Motor neuron (in vitro differentiated cells): Measurements from ENCODE around the gene SLC45A1. TPM values are rescaled to one million over a fixed set of nuclear protein-coding genes. Genes with fewer than 3 reads are reported as not detected.
"Not testable (repeated sequence)": the region's sequence is repeated elsewhere in the genome, so short reads cannot be mapped to it uniquely, and the experiment has no call there.

Experiments used
- ATAC-seq, 8 experiments: fragments of 200-7000 bp; cut with Tn5 transposase; replicated peaks in 6 of 8; 2 replicates each; pipeline ENCODE4 v1.8.0; 2021; ENCODE audit warnings: mild to moderate bottlenecking in 8 of 8, moderate library complexity in 8 of 8
- H3K27ac ChIP-seq, 2 donors: fragments of 250-450 bp; sonication (Bioruptor Pico); 2 replicates each; pipeline ENCODE4 v1.9.0; 2021; ENCODE audit warnings: antibody characterized with exemption in 2 of 2, mild to moderate bottlenecking in 2 of 2, moderate library complexity in 1 of 2
- H3K4me1 ChIP-seq, 2 donors: fragments of 250-450 bp; sonication (Bioruptor Pico); replicated peaks in 1 of 2; 2 replicates each; pipeline ENCODE4 v1.6.1; 2021; ENCODE audit warnings: antibody characterized with exemption in 2 of 2, mild to moderate bottlenecking in 2 of 2, moderate library complexity in 1 of 2
- H3K4me3 ChIP-seq, 5 donors: fragments of 250-450 bp; sonication (Bioruptor Pico); 2 replicates each; pipeline ENCODE4 v1.9.0; 2021; ENCODE audit warnings: antibody characterized with exemption in 5 of 5, mild to moderate bottlenecking in 5 of 5, moderate library complexity in 4 of 5
- WGBS, 10 experiments: fragments of 450-650 bp; shearing (Covaris generic); methylation state at CpG; one replicate each; pipeline ENCODE4 v1.0.0; 2022; 5-methylcytosine and 5-hydroxymethylcytosine counted together
- in situ Hi-C, 9 experiments: fragments of 400-800 bp; cut with MboI; loops; one replicate each; pipeline ENCODE4 v1.15.0; 2021; ENCODE audit warnings: low sequenced_read_pairs in 9 of 9, low pct_unique_long_range_greater_than_20kb in 2 of 9; ENCODE audit not compliant: unreplicated experiment in 9 of 9
- total RNA-seq, 8 experiments: library from RNA; unstranded; fragments of 300-600 nt; gene quantifications; 2 replicates each; pipeline versions ENCODE4 v1.2.3 to v1.2.4, GENCODE V29; 2022

The SLC45A1 gene
- total RNA-seq, result 1 to 10 TPM in 5 of 8 experiments, under 1 TPM in 3; 0.17 to 8.4 (median 5.2) TPM

GRCh38 chr1:8317647-8318381, at the start of gene SLC45A1:
Gene SLC45A1 (plus strand): TSS chr1:8318114. CDS start chr1:8324330, 6,216 bp downstream.
- Histone ChIP-seq H3K4me1 (peaks cover 17 to 20% of the 10 kb centered on the region in 2 donors), H3K4me3 (peak within 1 kb of the TSS; percentile 43 to 77 (median 69)), H3K27ac (no peak within 1 kb of the TSS)
- 2 to 100% (median 40%) methylated on average over 1 to 29 of the region's 75 CpGs; no CpG with 5 or more reads in 2 of the 10 experiments for WGBS, 10 experiments
- in situ Hi-C loops, result loop anchor here (10.0 to 25.0 kb wide), 7 partner anchors 281 to 656 kb away; partner anchors contain the start of gene ERRFI1 (in 1 of the 9)
- ATAC-seq, result peak; percentile 84 to 89 (median 86)

- ATAC-seq, result no peak
- no peak overlapping the region for H3K27ac ChIP-seq
- H3K4me3 ChIP-seq, result no peak overlapping the region
- WGBS, 10 experiments, result 30 to 90% (median 68%) methylated on average over 3 to 4 of the region's 4 CpGs; no CpG with 5 or more reads in 2 of the 10 experiments
- in situ Hi-C loops, result no loop called here
- peaks cover 0 to 6% of the 10 kb centered on the region in 2 donors for H3K4me1 ChIP-seq
These were observed 44.9 kb upstream of the SLC45A1 start for GRCh38 chr1:8273036-8273435.

DNA sequence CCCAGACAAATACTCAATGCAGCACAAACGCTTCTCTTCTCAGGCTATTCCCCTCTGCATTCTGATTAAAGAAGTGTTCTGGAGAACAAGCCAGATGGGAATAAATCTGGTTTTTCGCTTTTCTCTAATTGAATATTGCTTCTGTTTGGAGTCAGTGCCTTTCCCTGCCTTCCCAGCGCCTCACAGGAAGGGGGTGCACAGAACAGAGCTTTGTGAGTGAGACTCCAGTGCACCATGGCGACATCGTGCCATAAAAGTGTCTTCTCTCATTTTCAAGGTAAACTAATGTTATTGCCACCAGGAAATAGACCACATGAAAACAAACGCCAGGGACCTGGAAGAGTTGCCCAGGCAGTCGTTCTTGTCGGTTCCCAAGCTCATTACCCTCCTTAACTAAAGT, 43.6 kb upstream of the SLC45A1 start:
- Histone ChIP-seq H3K4me3 (no peak overlapping the region), H3K4me1 (peaks cover 0 to 4% of the 10 kb centered on the region in 2 donors), H3K27ac (no peak overlapping the region)
- WGBS, 10 experiments, result 9 to 60% (median 45%) methylated on average over 1 to 8 of the region's 8 CpGs; no CpG with 5 or more reads in 1 of the 10 experiments
- peak in 2 of 8 experiments; percentile 49 to 74 for ATAC-seq
- in situ Hi-C loops, result no loop called here

- ATAC-seq, result no peak
- H3K27ac ChIP-seq, result no peak overlapping the region
- H3K4me3 ChIP-seq, result no peak overlapping the region
- H3K4me1 ChIP-seq, result peaks cover 0 to 4% of the 10 kb centered on the region in 2 donors
- in situ Hi-C loops, result no loop called here
- 67 to 92% (median 87%) methylated on average over 1 to 17 of the region's 21 CpGs; no CpG with 5 or more reads in 2 of the 10 experiments for WGBS, 10 experiments
These were observed 41.6 kb upstream of the SLC45A1 start for GRCh38 chr1:8276173-8276914.

DNA sequence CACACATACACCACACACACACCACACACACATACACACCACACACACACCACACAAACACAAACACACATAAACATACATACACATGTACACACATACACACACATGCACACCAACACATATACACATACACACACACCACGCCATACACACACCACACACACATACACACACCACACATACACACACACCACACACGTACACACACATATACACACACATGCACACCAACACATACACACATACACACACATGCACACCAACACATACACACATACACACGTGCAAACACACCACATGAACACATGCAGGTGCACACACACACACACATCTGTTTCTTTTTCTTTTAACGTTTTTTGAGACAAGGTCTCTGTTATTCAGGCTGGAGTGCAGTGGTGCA, 41.0 kb upstream of the SLC45A1 start:
- Histone ChIP-seq H3K4me1 (peaks cover 5 to 9% of the 10 kb centered on the region in 2 donors), H3K27ac (no peak overlapping the region), H3K4me3 (no peak overlapping the region)
- in situ Hi-C loops, result no loop called here
- ATAC-seq, result no peak
- WGBS, 10 experiments, result 0 to 100% (median 85%) methylated on average over 1 to 4 of the region's 4 CpGs; no CpG with 5 or more reads in 2 of the 10 experiments

DNA sequence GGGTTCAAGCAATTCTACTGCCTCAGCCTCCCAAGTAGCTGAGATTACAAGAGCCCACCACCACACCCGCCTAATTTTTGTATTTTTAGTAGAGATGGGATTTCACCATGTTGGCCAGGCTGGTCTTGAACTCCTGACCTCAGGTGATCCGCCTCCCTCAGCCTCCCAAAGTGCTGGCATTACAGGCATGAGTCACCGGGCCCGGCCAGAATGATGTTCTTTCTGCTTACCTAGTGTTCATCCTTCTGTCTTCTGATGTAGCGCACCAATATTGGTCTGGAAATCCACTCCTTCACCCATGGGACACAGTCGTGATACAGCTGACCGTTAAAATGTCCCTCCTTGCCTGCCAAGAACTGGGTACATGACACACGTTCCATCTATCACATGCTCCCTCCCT, 39.2 kb upstream of the SLC45A1 start:
- H3K27ac ChIP-seq, H3K4me3 ChIP-seq, ATAC-seq, in situ Hi-C loops: not testable (repeated sequence)
- peaks cover 14 to 20% of the 10 kb centered on the region in 2 donors for H3K4me1 ChIP-seq
- 80 to 100% (median 83%) methylated on average over 1 to 8 of the region's 8 CpGs; no CpG with 5 or more reads in 1 of the 10 experiments for WGBS, 10 experiments

- H3K4me1 ChIP-seq, result peaks cover 14 to 16% of the 10 kb centered on the region in 2 donors
- H3K27ac ChIP-seq, result no peak overlapping the region
- ATAC-seq, result peak; percentile 20 to 99 (median 97)
- in situ Hi-C loops, result no loop called here
- no peak overlapping the region for H3K4me3 ChIP-seq
- WGBS, 10 experiments, result 45 to 79% (median 67%) methylated on average over 3 to 14 of the region's 14 CpGs; no CpG with 5 or more reads in 1 of the 10 experiments
These were observed 35.9 kb upstream of the SLC45A1 start for GRCh38 chr1:8281843-8282509.

DNA sequence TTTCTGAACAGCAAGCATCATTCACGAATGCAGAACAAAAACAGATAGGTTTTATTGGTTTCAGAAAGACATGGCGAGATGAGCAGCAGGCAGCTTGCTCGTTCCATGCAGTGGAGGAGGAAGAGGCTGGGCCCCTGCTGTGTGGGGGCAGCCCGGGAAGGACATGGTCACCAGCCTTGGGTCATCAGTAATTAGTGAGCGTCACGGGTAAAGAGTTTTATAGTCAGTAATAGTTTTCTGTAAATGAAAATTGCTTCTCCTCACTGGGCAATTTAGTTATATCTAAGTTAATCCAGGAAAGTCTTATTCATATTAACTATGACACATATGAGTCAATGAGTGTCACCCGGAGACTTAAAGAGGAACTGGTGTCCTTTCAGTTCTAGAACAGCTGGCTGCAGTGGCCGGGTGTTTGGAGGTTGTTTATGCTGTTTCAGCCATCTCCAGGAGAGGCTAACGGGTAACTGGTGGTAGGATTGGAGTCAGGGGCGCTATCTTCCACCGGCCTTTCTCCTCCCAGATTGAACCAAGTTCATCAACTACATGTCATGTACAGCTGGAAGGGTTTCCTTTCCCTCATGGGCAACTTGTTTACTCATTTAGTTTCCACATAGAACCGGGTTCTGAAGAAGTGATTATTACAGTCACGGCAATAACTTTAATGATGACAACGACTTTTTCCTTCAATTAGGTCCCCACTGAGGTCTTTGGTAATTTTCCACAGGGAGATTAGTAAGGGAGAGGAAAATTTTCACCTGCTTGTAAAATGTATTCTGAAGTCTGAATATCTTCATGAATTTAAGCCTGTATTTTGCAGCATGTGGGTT, 34.6 kb upstream of the SLC45A1 start:
- H3K4me1 ChIP-seq, result peaks cover 14 to 16% of the 10 kb centered on the region in 2 donors
- H3K27ac ChIP-seq, result no peak overlapping the region
- in situ Hi-C loops, result no loop called here
- ATAC-seq, result no peak
- 0 to 86% (median 75%) methylated on average over 2 to 14 of the region's 14 CpGs; no CpG with 5 or more reads in 1 of the 10 experiments for WGBS, 10 experiments
- no peak overlapping the region for H3K4me3 ChIP-seq

GRCh38 chr1:8284127-8284526, 33.8 kb upstream of the SLC45A1 start:
- Histone ChIP-seq H3K4me1 (peaks cover 14 to 16% of the 10 kb centered on the region in 2 donors), H3K27ac (no peak overlapping the region), H3K4me3 (no peak overlapping the region)
- in situ Hi-C loops, result no loop called here
- WGBS, 10 experiments, result 0 to 100% (median 76%) methylated on average over 1 to 5 of the region's 5 CpGs; no CpG with 5 or more reads in 2 of the 10 experiments
- peak in 2 of 8 experiments; percentile 20 to 26 for ATAC-seq

DNA sequence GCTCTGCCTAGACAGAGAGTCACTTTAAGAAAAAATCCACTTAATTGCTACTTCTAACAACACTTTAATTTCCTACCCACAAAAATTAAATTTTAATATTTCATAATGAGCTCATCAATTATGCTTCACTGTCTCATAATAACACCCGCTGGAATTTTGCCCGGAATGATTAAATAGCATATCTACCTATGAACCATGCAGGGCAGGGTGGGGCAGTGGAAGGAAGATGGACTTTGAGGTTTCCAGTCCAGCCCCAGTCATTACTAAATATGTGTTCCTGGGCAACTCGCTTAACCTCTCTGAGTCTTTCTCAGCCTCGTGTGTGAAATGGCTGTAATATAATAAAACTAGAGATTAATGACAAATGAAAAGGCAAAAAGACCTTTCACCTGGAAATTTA, 32.8 kb upstream of the SLC45A1 start:
- WGBS, 10 experiments, result 65 to 100% (median 92%) methylated on average over 1 to 4 of the region's 4 CpGs
- Histone ChIP-seq H3K27ac (no peak overlapping the region), H3K4me1 (peaks cover 14 to 16% of the 10 kb centered on the region in 2 donors), H3K4me3 (no peak overlapping the region)
- in situ Hi-C loops, result no loop called here
- ATAC-seq, result no peak

GRCh38 chr1:8285965-8286364, 31.9 kb upstream of the SLC45A1 start:
- Histone ChIP-seq H3K27ac (no peak overlapping the region), H3K4me1 (peaks cover 14 to 16% of the 10 kb centered on the region in 2 donors), H3K4me3 (no peak overlapping the region)
- WGBS, 10 experiments, result 7 to 100% (median 55%) methylated on average over 1 to 2 of the region's 2 CpGs
- no peak for ATAC-seq
- in situ Hi-C loops, result no loop called here

DNA sequence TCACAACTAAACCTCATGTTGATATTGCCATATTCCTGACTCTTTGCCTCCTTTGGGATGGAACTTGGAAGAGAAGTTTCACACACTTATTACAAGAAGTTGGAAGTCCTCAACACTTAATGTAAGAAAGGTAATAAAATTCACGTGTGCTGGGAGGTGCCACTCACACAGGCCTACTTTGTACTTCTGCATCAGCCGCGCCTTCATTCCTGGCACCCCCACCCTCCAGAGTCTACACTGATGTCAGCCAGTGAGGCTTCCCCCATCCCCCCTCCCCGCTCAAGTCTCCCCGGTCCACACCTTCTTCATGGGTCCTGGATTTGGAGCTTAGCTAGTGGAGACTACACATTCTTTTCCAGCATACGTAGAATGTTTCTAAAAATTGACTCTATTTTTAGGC, 24.8 kb upstream of the SLC45A1 start:
- 17 to 100% (median 91%) methylated on average over 1 to 6 of the region's 6 CpGs; no CpG with 5 or more reads in 3 of the 10 experiments for WGBS, 10 experiments
- H3K4me1 ChIP-seq, result peaks cover 0 to 2% of the 10 kb centered on the region in 2 donors
- ATAC-seq, result peak in 1 of 8 experiments; percentile 20
- in situ Hi-C loops, result no loop called here
- H3K27ac ChIP-seq, result no peak overlapping the region
- H3K4me3 ChIP-seq, result no peak overlapping the region
